GM21737 (cell line): ENCODE data around the gene CLVS2.

Source experiments
- ATAC-seq: cut with Tn5 transposase; IDR thresholded peaks from one replicate; pipeline ENCODE4 v1.9.1; 2021; ENCODE audit warnings: mild to moderate bottlenecking, moderate library complexity; ENCODE audit not compliant: unreplicated experiment

CLVS2 gene

GRCh38 chr6:122995921-122996793 lies at the start of gene CLVS2:
TSS of gene CLVS2 (plus strand) at chr6:122996235. CDS start at chr6:122997778, 1,543 bp downstream.
- no peak for ATAC-seq

GRCh38 chr6:122947355-122947754 lies 48.7 kb upstream of the CLVS2 start:
- ATAC-seq = no peak

- ATAC-seq = no peak
These were observed 42.3 kb upstream of the CLVS2 start for GRCh38 chr6:122953766-122954165.

- no peak for ATAC-seq
These were observed 39.7 kb upstream of the CLVS2 start for GRCh38 chr6:122956376-122956775.

GRCh38 chr6:122962000-122962624 lies 33.9 kb upstream of the CLVS2 start:
- no peak for ATAC-seq

- ATAC-seq = no peak
These were observed 26.0 kb upstream of the CLVS2 start for GRCh38 chr6:122969999-122970533.

- no peak for ATAC-seq
These were observed 18.9 kb upstream of the CLVS2 start for GRCh38 chr6:122977180-122977579.

- no peak for ATAC-seq
These were observed 11.6 kb upstream of the CLVS2 start for GRCh38 chr6:122984393-122984792.

- ATAC-seq = no peak
These were observed 1.8 kb upstream of the CLVS2 start for GRCh38 chr6:122994256-122994655.

GRCh38 chr6:122996794-122997505 lies 915 bp downstream of the CLVS2 start:
- ATAC-seq = no peak

- no peak for ATAC-seq
These were observed 1.6 kb downstream of the CLVS2 start for GRCh38 chr6:122997541-122998150.

GRCh38 chr6:122998403-122998975 lies 2.5 kb downstream of the CLVS2 start:
- ATAC-seq = no peak

- ATAC-seq = no peak
These were observed 4.3 kb downstream of the CLVS2 start for GRCh38 chr6:123000244-123000770.

- ATAC-seq = no peak
These were observed 5.5 kb downstream of the CLVS2 start for GRCh38 chr6:123001540-123001939.

- no peak for ATAC-seq
These were observed 11.8 kb downstream of the CLVS2 start for GRCh38 chr6:123007885-123008284.

- ATAC-seq = no peak
These were observed 13.0 kb downstream of the CLVS2 start for GRCh38 chr6:123009059-123009458.

- no peak for ATAC-seq
These were observed 18.8 kb downstream of the CLVS2 start for GRCh38 chr6:123014835-123015234.

- no peak for ATAC-seq
These were observed 20.5 kb downstream of the CLVS2 start for GRCh38 chr6:123016431-123017103.

GRCh38 chr6:123017104-123017682 lies 21.2 kb downstream of the CLVS2 start:
- ATAC-seq = no peak
